BE2C (cell line): Measurements from ENCODE around the gene ST6GALNAC5.

ENCODE experiments used
- DNase-seq: peaks from one replicate; pipeline ENCODE4 v3.0.0-alpha.2; 2020
- H3K27me3 ChIP-seq: fragments of 250-450 bp; sonication (Bioruptor Pico); 2 replicates; pipeline ENCODE4 v1.5.1; 2020; ENCODE audit warnings: mild to moderate bottlenecking
- H3K36me3 ChIP-seq: fragments of 250-450 bp; sonication (Bioruptor Pico); 2 replicates; pipeline ENCODE4 v1.5.1; 2020; ENCODE audit warnings: mild to moderate bottlenecking
- H3K4me1 ChIP-seq: fragments of 250-450 bp; sonication (Bioruptor Pico); 2 replicates; pipeline ENCODE4 v1.5.1; 2020
- H3K4me3 ChIP-seq: 2 replicates; pipeline ENCODE4 v1.5.1; 2011; ENCODE audit warnings: low read depth, low read length
- H3K9me3 ChIP-seq: fragments of 250-450 bp; sonication (Bioruptor Pico); 2 replicates; pipeline ENCODE4 v1.5.1; 2020
- TF ChIP-seq, protein P1 (sequence below): IDR thresholded peaks from 2 replicates; pipeline ENCODE4 v1.5.1; 2012; ENCODE audit warnings: mild to moderate bottlenecking, low read depth, low read length

Gene ST6GALNAC5

DNA sequence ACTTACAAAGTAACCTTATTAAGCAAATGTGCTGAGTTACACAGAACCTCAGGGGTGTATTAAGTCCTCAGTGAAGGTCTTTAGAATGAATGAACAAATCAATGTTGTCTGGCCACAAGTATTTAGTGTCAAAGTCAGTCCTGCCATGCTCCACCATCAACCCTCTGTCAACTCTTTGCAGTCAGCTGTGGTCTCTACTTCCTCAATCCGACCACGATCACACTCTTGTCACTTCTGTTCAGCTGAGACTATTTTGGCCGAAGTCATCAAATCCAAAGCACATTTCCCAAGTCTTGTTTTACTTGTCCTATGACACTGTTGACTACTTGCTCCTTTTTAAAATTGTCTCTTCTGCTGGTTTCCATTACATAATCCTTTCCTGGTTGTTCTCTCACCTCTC lies 173.5 kb downstream of the ST6GALNAC5 start:
- no peak overlapping the region for H3K4me3 ChIP-seq
- DNase-seq = no peak
- H3K36me3 ChIP-seq = no peaks in the 10 kb centered on the region
- no peaks in the 10 kb centered on the region for H3K27me3 ChIP-seq
- no peaks in the 10 kb centered on the region; the same call in 1 of the 2 replicates for H3K4me1 ChIP-seq
- TF ChIP-seq, protein P1, sequence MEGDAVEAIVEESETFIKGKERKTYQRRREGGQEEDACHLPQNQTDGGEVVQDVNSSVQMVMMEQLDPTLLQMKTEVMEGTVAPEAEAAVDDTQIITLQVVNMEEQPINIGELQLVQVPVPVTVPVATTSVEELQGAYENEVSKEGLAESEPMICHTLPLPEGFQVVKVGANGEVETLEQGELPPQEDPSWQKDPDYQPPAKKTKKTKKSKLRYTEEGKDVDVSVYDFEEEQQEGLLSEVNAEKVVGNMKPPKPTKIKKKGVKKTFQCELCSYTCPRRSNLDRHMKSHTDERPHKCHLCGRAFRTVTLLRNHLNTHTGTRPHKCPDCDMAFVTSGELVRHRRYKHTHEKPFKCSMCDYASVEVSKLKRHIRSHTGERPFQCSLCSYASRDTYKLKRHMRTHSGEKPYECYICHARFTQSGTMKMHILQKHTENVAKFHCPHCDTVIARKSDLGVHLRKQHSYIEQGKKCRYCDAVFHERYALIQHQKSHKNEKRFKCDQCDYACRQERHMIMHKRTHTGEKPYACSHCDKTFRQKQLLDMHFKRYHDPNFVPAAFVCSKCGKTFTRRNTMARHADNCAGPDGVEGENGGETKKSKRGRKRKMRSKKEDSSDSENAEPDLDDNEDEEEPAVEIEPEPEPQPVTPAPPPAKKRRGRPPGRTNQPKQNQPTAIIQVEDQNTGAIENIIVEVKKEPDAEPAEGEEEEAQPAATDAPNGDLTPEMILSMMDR = no peak
- H3K9me3 ChIP-seq = no peaks in the 10 kb centered on the region

DNA sequence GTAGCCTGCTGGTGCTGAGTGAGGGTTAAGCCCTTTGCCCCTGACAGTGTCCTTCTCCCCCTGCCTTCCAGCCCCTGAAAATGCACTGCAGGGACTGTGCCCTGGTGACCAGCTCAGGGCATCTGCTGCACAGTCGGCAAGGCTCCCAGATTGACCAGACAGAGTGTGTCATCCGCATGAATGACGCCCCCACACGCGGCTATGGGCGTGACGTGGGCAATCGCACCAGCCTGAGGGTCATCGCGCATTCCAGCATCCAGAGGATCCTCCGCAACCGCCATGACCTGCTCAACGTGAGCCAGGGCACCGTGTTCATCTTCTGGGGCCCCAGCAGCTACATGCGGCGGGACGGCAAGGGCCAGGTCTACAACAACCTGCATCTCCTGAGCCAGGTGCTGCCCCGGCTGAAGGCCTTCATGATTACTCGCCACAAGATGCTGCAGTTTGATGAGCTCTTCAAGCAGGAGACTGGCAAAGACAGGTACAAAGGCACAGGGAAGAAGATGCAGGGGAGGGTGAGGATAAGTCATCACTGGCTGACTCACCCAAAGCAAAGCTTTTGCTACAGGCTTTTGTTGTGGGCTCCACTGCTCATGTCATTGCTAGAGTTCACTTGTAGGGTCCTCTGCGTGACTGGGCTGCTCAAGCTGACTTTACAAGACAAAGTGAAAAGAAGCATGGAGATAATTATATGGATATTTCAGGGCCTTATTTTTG lies 177.0 kb downstream of the ST6GALNAC5 start:
- Histone ChIP-seq H3K36me3 (no peaks in the 10 kb centered on the region), H3K4me3 (no peak overlapping the region), H3K27me3 (no peaks in the 10 kb centered on the region), H3K4me1 (peaks cover 9% of the 10 kb centered on the region), H3K9me3 (no peaks in the 10 kb centered on the region)
- no peak for DNase-seq
- TF ChIP-seq, protein P1 = no peak

DNA sequence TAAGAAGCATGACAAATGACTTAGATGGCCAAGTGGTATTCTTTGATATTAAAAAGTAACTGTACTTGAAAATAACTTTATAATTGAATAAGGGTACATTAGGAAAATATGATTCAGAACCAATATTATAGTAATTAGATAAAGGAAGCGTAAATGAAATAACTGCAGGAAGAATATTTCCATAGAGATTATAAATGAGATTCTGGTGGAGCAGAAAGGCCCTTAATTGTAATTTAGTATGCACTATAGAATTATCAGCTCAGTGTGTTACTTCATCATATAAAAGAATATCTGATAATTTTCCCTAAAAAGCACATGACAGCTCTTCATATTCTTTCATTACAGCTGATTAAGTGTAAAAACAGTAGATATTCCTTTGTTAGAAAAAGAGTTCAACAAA lies 180.3 kb downstream of the ST6GALNAC5 start:
- TF ChIP-seq, protein P1 = no peak
- no peaks in the 10 kb centered on the region for H3K27me3 ChIP-seq
- H3K36me3 ChIP-seq = no peaks in the 10 kb centered on the region
- no peak for DNase-seq
- H3K4me1 ChIP-seq = peaks cover 9% of the 10 kb centered on the region
- no peak overlapping the region for H3K4me3 ChIP-seq
- H3K9me3 ChIP-seq = no peaks in the 10 kb centered on the region

DNA sequence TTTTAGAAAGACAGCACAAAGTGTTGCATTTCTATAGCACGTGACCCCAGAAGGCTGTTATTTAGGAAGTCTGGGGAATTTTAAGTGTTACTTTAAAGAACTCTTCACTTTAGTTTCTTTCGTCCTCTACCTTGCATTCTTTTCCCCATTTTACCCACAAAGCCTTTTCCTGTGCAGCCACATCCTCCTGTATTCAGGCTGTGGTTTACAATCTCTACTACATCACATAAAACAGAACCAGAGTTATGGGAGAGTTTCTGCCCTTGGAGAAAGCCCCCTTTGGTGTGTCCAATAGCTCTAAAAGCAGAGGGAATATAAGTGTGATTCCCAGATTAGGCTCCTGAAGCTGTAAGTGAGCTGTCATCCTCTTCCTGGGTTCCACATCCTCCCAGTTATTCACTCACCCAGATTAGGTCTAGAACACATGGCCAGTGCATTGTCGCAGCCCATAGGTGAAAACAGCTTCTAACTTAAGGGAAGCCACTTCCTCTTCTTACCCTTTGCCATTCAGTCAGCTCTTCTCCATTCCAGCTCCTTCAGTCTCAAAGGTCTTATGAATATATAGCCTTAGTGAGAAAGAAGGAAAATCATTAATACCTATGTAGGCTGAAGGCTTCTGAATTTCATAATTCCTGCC lies 180.8 kb downstream of the ST6GALNAC5 start:
- Histone ChIP-seq H3K36me3 (no peaks in the 10 kb centered on the region), H3K4me3 (no peak overlapping the region), H3K9me3 (no peaks in the 10 kb centered on the region), H3K27me3 (no peaks in the 10 kb centered on the region), H3K4me1 (peaks cover 9% of the 10 kb centered on the region)
- TF ChIP-seq, protein P1 = no peak
- DNase-seq = no peak

DNA sequence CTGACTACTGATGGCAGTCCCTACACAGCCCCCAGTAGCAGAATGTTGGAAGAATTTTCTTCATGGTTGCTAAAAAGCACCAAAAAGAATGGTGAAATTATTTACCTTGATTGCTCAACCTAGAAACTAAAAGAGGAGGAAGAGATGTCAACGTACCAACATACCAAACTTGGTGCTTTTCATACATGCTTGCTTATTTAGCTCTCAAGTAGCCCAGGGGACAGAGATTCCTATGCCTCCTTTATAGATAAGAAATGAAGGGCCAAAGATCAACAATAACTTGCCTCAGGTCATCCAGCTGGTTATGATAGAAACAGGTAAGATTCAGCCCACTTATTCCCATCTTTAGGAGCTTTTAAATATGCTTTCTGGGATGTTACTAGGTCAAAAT lies 181.3 kb downstream of the ST6GALNAC5 start:
- TF ChIP-seq, protein P1 = no peak
- no peak overlapping the region for H3K4me3 ChIP-seq
- no peaks in the 10 kb centered on the region for H3K27me3 ChIP-seq
- H3K9me3 ChIP-seq = no peaks in the 10 kb centered on the region
- no peak for DNase-seq
- H3K36me3 ChIP-seq = no peaks in the 10 kb centered on the region
- H3K4me1 ChIP-seq = peaks cover 9% of the 10 kb centered on the region

DNA sequence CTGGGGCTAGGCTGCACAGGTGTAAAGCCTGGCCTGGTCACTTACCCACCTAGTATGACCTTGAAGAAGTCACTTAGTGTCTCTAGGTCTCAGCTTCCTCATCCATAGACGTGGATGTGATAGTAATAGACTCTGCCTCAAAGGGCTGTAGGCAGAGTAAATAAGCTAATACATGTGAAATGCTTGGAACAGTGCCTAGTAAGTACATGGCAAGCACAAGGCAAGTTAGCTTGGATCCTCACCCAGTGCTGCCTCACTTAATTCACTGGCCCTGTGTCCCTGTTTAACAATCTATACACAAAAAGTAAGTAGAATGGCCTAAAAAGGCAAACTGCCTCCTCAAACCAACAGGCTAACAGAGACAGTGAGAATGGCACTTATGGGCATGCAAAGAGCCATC lies 184.1 kb downstream of the ST6GALNAC5 start:
- Histone ChIP-seq H3K4me3 (no peak overlapping the region), H3K36me3 (no peaks in the 10 kb centered on the region), H3K27me3 (no peaks in the 10 kb centered on the region), H3K4me1 (peaks cover 9% of the 10 kb centered on the region), H3K9me3 (no peaks in the 10 kb centered on the region)
- TF ChIP-seq, protein P1 = no peak
- DNase-seq = no peak
